CD8-positive, alpha-beta memory T cell (primary cell): ENCODE data around the gene PROB1. TPM values are rescaled to one million over a fixed set of nuclear protein-coding genes. Genes with fewer than 3 reads are reported as not detected.
A peak's percentile ranks its signal among the peaks of the same experiment; 100 is the strongest.

Source experiments
- CTCF ChIA-PET: fragments of 350-600 bp; sonication (Branson Sonifier 250); formaldehyde crosslinking; loops from one replicate; lab custom pipeline; 2021; ENCODE audit warnings: antibody characterized with exemption; lab: Charles Lee
- POLR2A ChIA-PET: fragments of 350-600 bp; sonication (Branson Sonifier 250); formaldehyde crosslinking; loops from one replicate; lab custom pipeline; 2021; ENCODE audit warnings: antibody characterized with exemption; lab: Charles Lee
- DNase-seq, 5 donors: peaks; one replicate each; pipeline versions ENCODE4 v3.0.0 to v3.0.0-alpha.2; 2020 to 2022; ENCODE audit warnings: mixed read lengths in 1 of 5
- H3K27ac ChIP-seq: one replicate; pipeline ENCODE4 v1.7.0; 2013; ENCODE audit warnings: low read depth, mild to moderate bottlenecking, low read length, moderate library complexity
- H3K27me3 ChIP-seq: 2 replicates; pipeline ENCODE4 v1.7.0; 2013; ENCODE audit warnings: low read length, mild to moderate bottlenecking; ENCODE audit not compliant: insufficient read depth, poor library complexity, severe bottlenecking
- H3K36me3 ChIP-seq: 2 replicates; pipeline ENCODE4 v1.7.0; 2013; ENCODE audit warnings: mild to moderate bottlenecking, low read length, moderate library complexity; ENCODE audit not compliant: insufficient read depth
- H3K4me1 ChIP-seq: 2 replicates; pipeline ENCODE4 v1.7.0; 2013; ENCODE audit warnings: mild to moderate bottlenecking, low read length, moderate library complexity; ENCODE audit not compliant: insufficient read depth
- H3K4me3 ChIP-seq: 2 replicates; pipeline ENCODE4 v1.7.0; 2013; ENCODE audit warnings: mild to moderate bottlenecking, low read length
- H3K9me3 ChIP-seq: 2 replicates; pipeline ENCODE4 v1.7.0; 2013; ENCODE audit warnings: mild to moderate bottlenecking, low read length
- H3K27ac Mint-ChIP-seq, 8 donors: one replicate each; pipeline ENCODE4 v1.8.0; 2020 to 2021; ENCODE audit warnings: mixed read lengths in 8 of 8, mild to moderate bottlenecking in 6 of 8, inconsistent platforms in 3 of 8, moderate library complexity in 3 of 8
- H3K27me3 Mint-ChIP-seq, 2 donors: one replicate each; pipeline ENCODE4 v1.8.0; 2020 to 2021; ENCODE audit warnings: mixed read lengths in 2 of 2, mild to moderate bottlenecking in 1 of 2, moderate library complexity in 1 of 2
- H3K36me3 Mint-ChIP-seq, 3 donors: one replicate each; pipeline ENCODE4 v1.8.0; 2020 to 2021; ENCODE audit warnings: mixed read lengths in 3 of 3, inconsistent platforms in 1 of 3, mild to moderate bottlenecking in 1 of 3
- H3K4me1 Mint-ChIP-seq, 3 donors: one replicate each; pipeline ENCODE4 v1.8.0; 2020 to 2021; ENCODE audit warnings: mixed read lengths in 3 of 3, inconsistent platforms in 1 of 3, mild to moderate bottlenecking in 1 of 3
- H3K4me3 Mint-ChIP-seq, 7 donors: one replicate each; pipeline ENCODE4 v1.8.0; 2020 to 2021; ENCODE audit warnings: mixed read lengths in 7 of 7, mild to moderate bottlenecking in 6 of 7, moderate library complexity in 4 of 7, inconsistent platforms in 2 of 7
- H3K9me3 Mint-ChIP-seq, 5 donors: one replicate each; pipeline ENCODE4 v1.8.0; 2020 to 2022; ENCODE audit warnings: mixed read lengths in 5 of 5, mild to moderate bottlenecking in 3 of 5, moderate library complexity in 2 of 5, inconsistent platforms in 1 of 5
- polyA plus RNA-seq: library from polyadenylated mRNA; unstranded; fragments of 300-500 nt; fragmentation: Illumina TruSeq; gene quantifications from one replicate; pipeline ENCODE4 v1.2.3, GENCODE V29; 2021
- total RNA-seq, 2 experiments: library from RNA; stranded (reverse); gene quantifications; one replicate each; pipeline ENCODE4 v1.2.3, GENCODE V29; 2021

The PROB1 gene
- total and polyA plus RNA-seq, 3 experiments from 2014 or later, result 0.72 to 7.2 (median 6.7) TPM

GRCh38 chr5:139379626-139380449, 15.1 kb downstream of the PROB1 start:
- Mint-ChIP-seq H3K4me3 (no peak overlapping the region), H3K27ac (peak overlapping the region in 1 of 8 donors; percentile 58), H3K36me3 (peaks cover 0 to 5% (median 1%) of the 10 kb centered on the region in 3 donors), H3K9me3 (no peaks in the 10 kb centered on the region), H3K27me3 (no peaks in the 10 kb centered on the region), H3K4me1 (peaks cover 5 to 13% (median 6%) of the 10 kb centered on the region in 3 donors)
- ChIA-PET POLR2A (interaction anchor here (0.8 kb wide), 1 partner anchor 38 kb away, joined by 5 read pairs; the partner anchor contains the start of gene PAIP2), CTCF (interaction anchor here (0.7 to 1.5 kb wide), 2 partner anchors 11 to 12 kb away, joined by 3 to 4 read pairs; no protein-coding TSS in a partner anchor)
- H3K27ac ChIP-seq, result no peak overlapping the region
- no peaks in the 10 kb centered on the region for H3K9me3 ChIP-seq
- peaks cover 7% of the 10 kb centered on the region for H3K4me1 ChIP-seq
- no peaks in the 10 kb centered on the region for H3K36me3 ChIP-seq
- no peak overlapping the region for H3K4me3 ChIP-seq
- DNase-seq, result no peak
- no peaks in the 10 kb centered on the region for H3K27me3 ChIP-seq

DNA sequence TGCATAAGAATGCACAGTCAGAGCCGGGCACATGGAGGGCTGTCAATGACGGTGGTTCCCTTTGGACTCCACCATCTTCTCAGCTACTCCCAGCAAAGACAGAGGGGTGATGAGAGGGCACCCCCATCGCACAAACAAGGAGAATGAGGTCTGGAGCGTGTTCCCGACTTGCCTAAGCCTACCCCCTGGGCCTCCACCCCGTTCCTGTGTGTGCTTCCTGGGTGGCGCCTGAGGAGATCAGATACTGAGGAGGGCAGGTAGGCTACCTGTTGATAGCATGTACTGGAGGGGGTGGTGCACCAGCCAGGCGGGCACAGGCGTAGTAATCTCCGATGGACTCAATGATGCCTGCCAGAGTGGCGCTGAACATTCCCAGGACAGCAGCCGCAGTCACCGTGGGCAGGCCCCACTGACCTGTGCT, 16.0 kb downstream of the PROB1 start:
- Histone ChIP-seq H3K4me1 (no peaks in the 10 kb centered on the region), H3K36me3 (no peaks in the 10 kb centered on the region), H3K9me3 (no peaks in the 10 kb centered on the region), H3K27me3 (no peaks in the 10 kb centered on the region), H3K4me3 (no peak overlapping the region), H3K27ac (no peak overlapping the region)
- CTCF ChIA-PET, result interaction anchor here (0.7 kb wide), 1 partner anchor 12 kb away, joined by 3 read pairs; no protein-coding TSS in a partner anchor
- POLR2A ChIA-PET, result interaction anchor here (0.6 kb wide), 1 partner anchor 37 kb away, joined by 3 read pairs; the partner anchor contains the start of gene PAIP2
- no peaks in the 10 kb centered on the region for H3K27me3 Mint-ChIP-seq
- H3K4me3 Mint-ChIP-seq, result no peak overlapping the region
- peaks cover 0 to 7% (median 1%) of the 10 kb centered on the region in 3 donors for H3K36me3 Mint-ChIP-seq
- peak overlapping the region in 1 of 8 donors; percentile 27 for H3K27ac Mint-ChIP-seq
- peaks cover 0 to 5% (median 0%) of the 10 kb centered on the region in 3 donors for H3K4me1 Mint-ChIP-seq
- no peaks in the 10 kb centered on the region for H3K9me3 Mint-ChIP-seq
- no peak for DNase-seq

DNA sequence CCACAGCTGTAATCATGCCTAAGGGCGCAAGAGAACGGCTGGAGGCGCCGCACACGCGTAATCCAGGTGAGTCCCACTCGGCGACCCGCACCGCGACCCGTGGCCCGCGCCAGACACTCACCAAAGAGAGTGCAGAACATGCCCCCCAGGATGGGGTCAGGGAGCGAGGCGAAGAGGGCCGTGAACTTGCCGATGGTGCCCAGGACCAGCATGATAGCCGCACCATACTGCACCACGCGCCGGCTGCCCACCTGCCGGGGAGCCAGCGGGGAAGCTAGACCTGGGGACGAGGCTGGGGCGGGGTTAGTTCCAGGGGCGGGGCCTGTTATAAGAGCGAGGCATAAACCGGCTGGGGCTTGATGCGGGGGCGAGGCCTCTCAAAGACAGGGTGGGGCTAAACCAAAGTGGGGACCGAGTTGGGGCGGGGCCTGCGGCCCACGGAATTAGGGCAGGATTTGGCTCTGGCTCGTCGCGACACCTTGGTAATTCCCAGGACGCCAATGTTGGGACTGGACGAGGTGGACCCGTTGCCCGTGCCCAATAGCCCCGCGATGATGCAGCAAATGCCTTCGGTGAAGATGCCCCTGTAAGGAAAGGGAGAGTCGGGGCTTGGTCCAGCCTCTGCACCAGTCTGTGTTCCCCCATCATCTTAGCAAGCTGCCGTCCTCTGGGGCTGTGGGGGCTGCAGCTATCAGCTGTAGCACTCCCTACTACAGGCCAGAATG, 16.6 kb downstream of the PROB1 start:
- H3K4me3 ChIP-seq, result no peak overlapping the region
- POLR2A ChIA-PET, result interaction anchor here (0.6 kb wide), 1 partner anchor 36 kb away, joined by 3 read pairs; the partner anchor contains the start of gene PAIP2
- no peak overlapping the region for H3K27ac ChIP-seq

GRCh38 chr5:139377226-139377625, 17.7 kb downstream of the PROB1 start:
- Mint-ChIP-seq H3K36me3 (peaks cover 0 to 20% (median 1%) of the 10 kb centered on the region in 3 donors), H3K4me1 (no peaks in the 10 kb centered on the region), H3K27me3 (no peaks in the 10 kb centered on the region), H3K9me3 (no peaks in the 10 kb centered on the region), H3K27ac (no peak overlapping the region), H3K4me3 (no peak overlapping the region)
- Histone ChIP-seq H3K4me3 (no peak overlapping the region), H3K9me3 (no peaks in the 10 kb centered on the region), H3K36me3 (peaks cover under 1% of the 10 kb centered on the region), H3K27ac (no peak overlapping the region), H3K27me3 (no peaks in the 10 kb centered on the region), H3K4me1 (no peaks in the 10 kb centered on the region)
- DNase-seq, result peak in 1 of 5 donors; percentile 12
- POLR2A ChIA-PET, result no interaction called here
- CTCF ChIA-PET, result no interaction called here

More for the DNA sequence above, 16.6 kb downstream of the PROB1 start:
- DNase-seq, result peak in 1 of 5 donors; percentile 33
- Mint-ChIP-seq H3K4me1 (peaks cover 0 to 1% (median 0%) of the 10 kb centered on the region in 3 donors), H3K27me3 (no peaks in the 10 kb centered on the region), H3K27ac (no peak overlapping the region), H3K4me3 (no peak overlapping the region), H3K36me3 (peaks cover 0 to 14% (median 1%) of the 10 kb centered on the region in 3 donors), H3K9me3 (no peaks in the 10 kb centered on the region)
- no peaks in the 10 kb centered on the region for H3K4me1 ChIP-seq
- H3K36me3 ChIP-seq, result no peaks in the 10 kb centered on the region
- H3K27me3 ChIP-seq, result no peaks in the 10 kb centered on the region
- CTCF ChIA-PET, result no interaction called here
- H3K9me3 ChIP-seq, result no peaks in the 10 kb centered on the region

- H3K4me3 Mint-ChIP-seq, result no peak overlapping the region
- H3K9me3 Mint-ChIP-seq, result no peaks in the 10 kb centered on the region
- H3K4me1 Mint-ChIP-seq, result no peaks in the 10 kb centered on the region
- no peaks in the 10 kb centered on the region for H3K27me3 ChIP-seq
- H3K27ac Mint-ChIP-seq, result peak overlapping the region in 1 of 8 donors; percentile 21
- H3K4me3 ChIP-seq, result no peak overlapping the region
- H3K36me3 ChIP-seq, result peaks cover 7% of the 10 kb centered on the region
- DNase-seq, result no peak
- peaks cover 0 to 28% (median 4%) of the 10 kb centered on the region in 3 donors for H3K36me3 Mint-ChIP-seq
- POLR2A ChIA-PET, result no interaction called here
- H3K4me1 ChIP-seq, result no peaks in the 10 kb centered on the region
- no peaks in the 10 kb centered on the region for H3K9me3 ChIP-seq
- no peak overlapping the region for H3K27ac ChIP-seq
- no peaks in the 10 kb centered on the region for H3K27me3 Mint-ChIP-seq
- CTCF ChIA-PET, result no interaction called here
These were observed 18.5 kb downstream of the PROB1 start for GRCh38 chr5:139376364-139376763.

DNA sequence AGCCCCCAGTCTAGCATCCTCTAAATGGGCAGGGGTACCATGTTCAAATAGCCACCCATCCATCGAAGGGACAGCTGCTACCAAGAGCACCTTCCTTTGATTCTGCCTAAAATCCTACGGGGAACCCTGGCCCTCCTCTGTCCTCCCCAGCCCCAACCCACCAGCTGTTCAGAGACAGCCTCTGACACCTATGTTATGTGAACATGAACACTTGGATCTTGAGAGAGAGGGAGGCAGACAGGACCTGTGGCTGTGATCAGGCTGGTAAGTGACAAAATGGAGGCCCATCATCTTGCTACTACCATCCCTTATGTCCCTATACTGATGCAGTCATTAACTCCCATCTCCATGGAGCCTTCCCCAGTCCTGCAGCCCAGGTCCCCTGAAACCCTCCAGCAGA, 20.0 kb downstream of the PROB1 start:
- Histone ChIP-seq H3K27me3 (no peaks in the 10 kb centered on the region), H3K36me3 (peaks cover 10% of the 10 kb centered on the region), H3K4me1 (no peaks in the 10 kb centered on the region), H3K9me3 (no peaks in the 10 kb centered on the region), H3K27ac (no peak overlapping the region), H3K4me3 (no peak overlapping the region)
- Mint-ChIP-seq H3K9me3 (no peaks in the 10 kb centered on the region), H3K4me1 (peaks cover 0 to 3% (median 0%) of the 10 kb centered on the region in 3 donors), H3K36me3 (peaks cover 0 to 36% (median 6%) of the 10 kb centered on the region in 3 donors), H3K27me3 (no peaks in the 10 kb centered on the region), H3K4me3 (no peak overlapping the region), H3K27ac (peak overlapping the region in 1 of 8 donors; percentile 11)
- ChIA-PET CTCF (interaction anchor here (1.1 kb wide), 1 partner anchor 15 kb away, joined by 3 read pairs; the partner anchor contains the start of gene MZB1), POLR2A (no interaction called here)
- DNase-seq, result no peak

- Mint-ChIP-seq H3K27me3 (no peaks in the 10 kb centered on the region), H3K4me3 (no peak overlapping the region), H3K27ac (peak overlapping the region in 3 of 8 donors; percentile 23 to 33 (median 32)), H3K9me3 (no peaks in the 10 kb centered on the region), H3K4me1 (peaks cover 0 to 4% (median 3%) of the 10 kb centered on the region in 3 donors), H3K36me3 (peaks cover 0 to 55% (median 9%) of the 10 kb centered on the region in 3 donors)
- peaks cover 12% of the 10 kb centered on the region for H3K36me3 ChIP-seq
- H3K4me1 ChIP-seq, result no peaks in the 10 kb centered on the region
- no peak overlapping the region for H3K4me3 ChIP-seq
- no peak for DNase-seq
- ChIA-PET CTCF (interaction anchor here (1.2 kb wide), 1 partner anchor 75 kb away, joined by 3 read pairs; no protein-coding TSS in a partner anchor), POLR2A (no interaction called here)
- no peaks in the 10 kb centered on the region for H3K27me3 ChIP-seq
- H3K27ac ChIP-seq, result no peak overlapping the region
- H3K9me3 ChIP-seq, result no peaks in the 10 kb centered on the region
These were observed 23.1 kb downstream of the PROB1 start for GRCh38 chr5:139371482-139372435.
